IMR-90 (cell line): Measurements from ENCODE around the gene VNN1. TPM values are rescaled to one million over a fixed set of nuclear protein-coding genes. Genes with fewer than 3 reads are reported as not detected.

ENCODE experiments used
- ATAC-seq: fragments of 200-7000 bp; cut with Tn5 transposase; 2 replicates; pipeline ENCODE4 v1.9.1; 2020; ENCODE audit warnings: low read depth, mild to moderate bottlenecking, moderate library complexity
- BruUV-seq: library from RNA; stranded (reverse); fragments of 400-500 nt; replicated peaks from 2 replicates; lab custom pipeline; 2021; lab: Mats Ljungman, UMichigan
- CTCF ChIA-PET: fragments of 300-600 bp; formaldehyde crosslinking; extraction: SDS; loops from one replicate; lab custom pipeline; 2021; ENCODE audit warnings: antibody characterized with exemption; lab: Yijun Ruan, JAX
- POLR2A ChIA-PET: fragments of 300-600 bp; sonication (Branson Sonifier 250); formaldehyde crosslinking; loops from one replicate; lab custom pipeline; 2022; ENCODE audit warnings: antibody characterized with exemption; ENCODE audit not compliant: unreplicated experiment; lab: Charles Lee
- DNase-seq: peaks from one replicate; pipeline ENCODE4 v3.0.0; 2013
- H2AFZ ChIP-seq: replicated peaks from 2 replicates; pipeline ENCODE3; 2013; ENCODE audit warnings: low read length, mild to moderate bottlenecking; ENCODE audit not compliant: poor library complexity
- H2AK5ac ChIP-seq: 2 replicates; pipeline ENCODE4 v1.6.1; 2013; ENCODE audit warnings: low read depth, low read length, inconsistent platforms
- H2AK9ac ChIP-seq: replicated peaks from 2 replicates; pipeline ENCODE3; 2013; ENCODE audit warnings: mild to moderate bottlenecking, low read depth, low read length, moderate library complexity; ENCODE audit not compliant: poor library complexity
- H2BK120ac ChIP-seq: 2 replicates; pipeline ENCODE4 v1.6.1; 2013; ENCODE audit warnings: low read depth, low read length, inconsistent platforms
- H2BK15ac ChIP-seq: 3 replicates; pipeline ENCODE4 v1.6.1; 2013; ENCODE audit warnings: low read depth, low read length, inconsistent platforms
- H2BK20ac ChIP-seq: 2 replicates; pipeline ENCODE4 v1.6.1; 2013; ENCODE audit warnings: low read depth, mild to moderate bottlenecking, inconsistent platforms, low read length, moderate library complexity
- H2BK5ac ChIP-seq: 2 replicates; pipeline ENCODE4 v1.6.1; 2013; ENCODE audit warnings: mild to moderate bottlenecking, low read depth, low read length, inconsistent platforms; ENCODE audit not compliant: poor library complexity, severe bottlenecking
- H3K14ac ChIP-seq: replicated peaks from 2 replicates; pipeline ENCODE4 v1.6.1; 2013; ENCODE audit warnings: low read depth, low read length, inconsistent platforms
- H3K18ac ChIP-seq: 2 replicates; pipeline ENCODE4 v1.6.1; 2013; ENCODE audit warnings: low read depth, low read length, control low read depth
- H3K23ac ChIP-seq: 2 replicates; pipeline ENCODE4 v1.6.1; 2013; ENCODE audit warnings: low read depth, low read length, inconsistent platforms
- H3K27ac ChIP-seq: 2 replicates; pipeline ENCODE4 v1.5.1; 2013; ENCODE audit warnings: mild to moderate bottlenecking, control low read depth, low read length; ENCODE audit not compliant: insufficient read depth
- H3K27me3 ChIP-seq: 2 replicates; pipeline ENCODE4 v1.6.1; 2013; ENCODE audit warnings: low read length; ENCODE audit not compliant: control insufficient read depth, insufficient read depth
- H3K36me3 ChIP-seq: 2 replicates; pipeline ENCODE4 v1.6.1; 2013; ENCODE audit warnings: low read length, mixed read lengths; ENCODE audit not compliant: control insufficient read depth, insufficient read depth
- H3K4ac ChIP-seq: 2 replicates; pipeline ENCODE4 v1.6.1; 2013; ENCODE audit warnings: low read depth, low read length, inconsistent platforms
- H3K4me1 ChIP-seq: 2 replicates; pipeline ENCODE4 v1.6.1; 2013; ENCODE audit warnings: low read length, mixed read lengths; ENCODE audit not compliant: control insufficient read depth, insufficient read depth
- H3K4me2 ChIP-seq: 2 replicates; pipeline ENCODE4 v1.6.1; 2013; ENCODE audit warnings: low read depth, mild to moderate bottlenecking, control low read depth, low read length, moderate library complexity
- H3K4me3 ChIP-seq: 2 replicates; pipeline ENCODE4 v1.5.1; 2013; ENCODE audit warnings: low read depth, mild to moderate bottlenecking, control low read depth, low read length, moderate library complexity; ENCODE audit not compliant: insufficient read depth
- H3K56ac ChIP-seq: 2 replicates; pipeline ENCODE4 v1.6.1; 2013; ENCODE audit warnings: low read length, inconsistent platforms; ENCODE audit not compliant: insufficient read depth; ENCODE audit errors: extremely low read depth
- H3K79me1 ChIP-seq, 2 experiments: 2 replicates each; pipeline ENCODE4 v1.6.1; 2013; ENCODE audit warnings: low read length in 2 of 2, inconsistent platforms in 1 of 2, low read depth in 1 of 2
- H3K9ac ChIP-seq: 2 replicates; pipeline ENCODE4 v1.6.1; 2013; ENCODE audit warnings: low read depth, low read length, control low read depth
- H3K9me1 ChIP-seq: 2 replicates; pipeline ENCODE4 v1.6.1; 2013; ENCODE audit warnings: low read length, inconsistent platforms; ENCODE audit not compliant: insufficient read depth
- H3K9me3 ChIP-seq: 2 replicates; pipeline ENCODE4 v1.6.1; 2013; ENCODE audit warnings: low read length; ENCODE audit not compliant: control insufficient read depth, insufficient read depth
- H4K20me1 ChIP-seq: 2 replicates; pipeline ENCODE4 v1.6.1; 2013; ENCODE audit warnings: low read length, inconsistent platforms; ENCODE audit not compliant: insufficient read depth
- H4K5ac ChIP-seq: 2 replicates; pipeline ENCODE4 v1.6.1; 2013; ENCODE audit warnings: mild to moderate bottlenecking, low read depth, low read length, control low read depth
- H4K8ac ChIP-seq, 2 experiments: 2 replicates each; pipeline ENCODE4 v1.6.1; 2013; ENCODE audit warnings: low read depth in 2 of 2, low read length in 2 of 2, control low read depth in 1 of 2, inconsistent platforms in 1 of 2
- H4K91ac ChIP-seq: 2 replicates; pipeline ENCODE4 v1.6.1; 2013; ENCODE audit warnings: low read depth, low read length, inconsistent platforms; ENCODE audit not compliant: insufficient read depth
- RAD21 ChIP-seq: IDR thresholded peaks from 2 replicates; pipeline ENCODE4 v1.6.1; 2012; ENCODE audit warnings: low read length, improper control_type of control experiment
- RCOR1 ChIP-seq: IDR thresholded peaks from 2 replicates; pipeline ENCODE4 v1.6.1; 2012; ENCODE audit warnings: mild to moderate bottlenecking, low read length, improper control_type of control experiment; ENCODE audit not compliant: insufficient replicate concordance
- WGBS, 2 experiments: methylation state at CpG; one replicate each; pipeline versions ENCODE4 v1.1.5 to v1.1.7; 2013; ENCODE audit warnings: missing lambda C conversion rate in 2 of 2; ENCODE audit not compliant: insufficient read length in 1 of 2; ENCODE audit errors: extremely low coverage in 2 of 2; 5-methylcytosine and 5-hydroxymethylcytosine counted together
- dilution Hi-C: fragments of 300-500 bp; cut with HindIII; formaldehyde crosslinking; loops from one replicate; pipeline ENCODE4 v1.14.3; 2018; ENCODE audit warnings: low sequenced_read_pairs; ENCODE audit not compliant: unreplicated experiment
- in situ Hi-C: fragments of 300-500 bp; cut with MboI; formaldehyde crosslinking; loops from 3 replicates; pipeline ENCODE4 v1.14.3; 2019; ENCODE audit warnings: low sequenced_read_pairs, inconsistent platforms, mixed read lengths
- intact Hi-C: fragments of 100-400 bp; cut with micrococcal nuclease; formaldehyde crosslinking; loops from 2 replicates; pipeline ENCODE4 v1.10.0; 2022
- polyA plus RNA-seq, 3 experiments: library from polyadenylated mRNA; depleted of rRNA; stranded (reverse); fragments of >200 nt; gene quantifications; 2 replicates each; pipeline ENCODE4 v1.2.3, GENCODE V29; 2012; ENCODE audit warnings: low replicate concordance in 1 of 3
- total RNA-seq: library from RNA; depleted of rRNA; stranded (reverse); fragments of >200 nt; gene quantifications from 2 replicates; pipeline ENCODE4 v1.2.3, GENCODE V29; 2012

Gene VNN1
- total and polyA plus RNA-seq, 2 of the 4 experiments (the other 2 are of a cell fraction), result 0.07 TPM; not detected in 1

- ChIA-PET POLR2A (no interaction called here), CTCF (no interaction called here)
- H2BK5ac ChIP-seq, result no peak overlapping the region
- no peaks in the 10 kb centered on the region; the same call in 1 of the 2 replicates for H3K36me3 ChIP-seq
- BruUV-seq, result no TSS peak
- no peaks in the 10 kb centered on the region for H3K79me1 ChIP-seq
- H3K27me3 ChIP-seq, result no peaks in the 10 kb centered on the region
- dilution Hi-C loops, result no loop called here
- H3K23ac ChIP-seq, result no peak overlapping the region
- H3K4me3 ChIP-seq, result no peak overlapping the region
- in situ Hi-C loops, result no loop called here
- H3K4ac ChIP-seq, result no peak overlapping the region
- H4K5ac ChIP-seq, result no peak overlapping the region
- H4K8ac ChIP-seq, result no peak overlapping the region
- H3K4me2 ChIP-seq, result no peak overlapping the region
- no peak overlapping the region for H3K18ac ChIP-seq
- H2BK20ac ChIP-seq, result no peak overlapping the region
- H3K14ac ChIP-seq, result no peak overlapping the region
- no peak overlapping the region for H2AFZ ChIP-seq
- intact Hi-C loops, result no loop called here
- H3K9me1 ChIP-seq, result peaks cover 3% of the 10 kb centered on the region; the same call in 1 of the 2 replicates
- no peak overlapping the region for H3K9ac ChIP-seq
- H4K91ac ChIP-seq, result no peak overlapping the region
- DNase-seq, result no peak
- no peak overlapping the region for H2BK120ac ChIP-seq
- H3K27ac ChIP-seq, result no peak overlapping the region
- H3K56ac ChIP-seq, result no peak overlapping the region
- no peak overlapping the region for H2AK9ac ChIP-seq
- H3K4me1 ChIP-seq, result peaks cover 4% of the 10 kb centered on the region; the same call in 1 of the 2 replicates
- no peak overlapping the region for H2BK15ac ChIP-seq
- TF ChIP-seq RCOR1 (no peak), RAD21 (no peak)
- no peaks in the 10 kb centered on the region for H3K9me3 ChIP-seq
- ATAC-seq, result no peak
- H4K20me1 ChIP-seq, result no peaks in the 10 kb centered on the region
- WGBS, 2 experiments, result 100% methylated on average over 2 of the region's 6 CpGs; no CpG with 5 or more reads in 1 of the 2 experiments
- no peak overlapping the region for H2AK5ac ChIP-seq
Measured at GRCh38 chr6:132725471-132725870, 11.6 kb upstream of the VNN1 start.
